Esophagus squamous epithelium (tissue), 5 donors: ENCODE results near the gene PLG. TPM values are rescaled to one million over a fixed set of nuclear protein-coding genes. Genes with fewer than 3 reads are reported as not detected.
"Not testable (repeated sequence)": the region's sequence is repeated elsewhere in the genome, so short reads cannot be mapped to it uniquely, and the experiment has no call there.

ENCODE experiments used
- DNase-seq: peaks from one replicate; lab custom pipeline; 2025; lab: John Stamatoyannopoulos, UW
- H3K27ac ChIP-seq, 4 donors: fragments of 200-600 bp; sonication (generic); one replicate each; pipeline ENCODE4 v1.5.1; 2016 to 2019; ENCODE audit warnings: mild to moderate bottlenecking in 1 of 4
- H3K27me3 ChIP-seq, 4 donors: fragments of 200-600 bp; sonication (generic); 1 replicate in 3 of 4; 2 replicates in 1 of 4; pipeline versions ENCODE4 v1.5.1 to v1.6.0; 2017 to 2021; ENCODE audit warnings: antibody characterized with exemption in 1 of 4
- H3K36me3 ChIP-seq, 3 donors: fragments of 200-600 bp; sonication (generic); one replicate each; pipeline ENCODE4 v1.5.1; 2016 to 2019
- H3K4me1 ChIP-seq, 3 donors: fragments of 200-600 bp; sonication (generic); one replicate each; pipeline ENCODE4 v1.5.1; 2017 to 2019
- H3K4me3 ChIP-seq, 4 donors: fragments of 200-600 bp; sonication (generic); 1 replicate in 3 of 4; 2 replicates in 1 of 4; pipeline ENCODE4 v1.5.1; 2016 to 2019; ENCODE audit warnings: mild to moderate bottlenecking in 2 of 4, moderate library complexity in 1 of 4
- H3K9me3 ChIP-seq, 3 donors: fragments of 200-600 bp; sonication (generic); one replicate each; pipeline ENCODE4 v1.5.1; 2016 to 2019
- POLR2A ChIP-seq, 4 donors: fragments of 450-650 bp; IDR thresholded peaks; one replicate each; pipeline ENCODE4 v1.6.1; 2017; ENCODE audit warnings: antibody characterized with exemption in 4 of 4, mild to moderate bottlenecking in 4 of 4, moderate library complexity in 3 of 4
- WGBS, 2 donors: methylation state at CpG; one replicate each; pipeline ENCODE4 v1.1.5; 2018; 5-methylcytosine and 5-hydroxymethylcytosine counted together
- intact Hi-C: fragments of 100-400 bp; cut with DNase I; formaldehyde crosslinking; loops from one replicate; pipeline ENCODE4 v1.15.0; 2022
- total RNA-seq, 4 donors: library from RNA; depleted of rRNA; stranded (reverse); fragments of >200 nt; gene quantifications; one replicate each; pipeline ENCODE4 v1.1.0, GENCODE V29; 2016
- TF ChIP-seq, protein P1 (sequence below), 6 experiments: fragments of 450-650 bp in 4 of 6; fragments of 200-600 bp in 2 of 6; sonication (generic) in 2 of 6; IDR thresholded peaks; one replicate each; pipeline ENCODE4 v1.5.1; 2016 to 2019; ENCODE audit warnings: antibody characterized with exemption in 6 of 6, mild to moderate bottlenecking in 4 of 6, moderate library complexity in 4 of 6
- donor health status: DM: yes; HTN: yes; CAD: no.

PLG gene
- total RNA-seq, 4 donors from 2014 or later: not detected

DNA sequence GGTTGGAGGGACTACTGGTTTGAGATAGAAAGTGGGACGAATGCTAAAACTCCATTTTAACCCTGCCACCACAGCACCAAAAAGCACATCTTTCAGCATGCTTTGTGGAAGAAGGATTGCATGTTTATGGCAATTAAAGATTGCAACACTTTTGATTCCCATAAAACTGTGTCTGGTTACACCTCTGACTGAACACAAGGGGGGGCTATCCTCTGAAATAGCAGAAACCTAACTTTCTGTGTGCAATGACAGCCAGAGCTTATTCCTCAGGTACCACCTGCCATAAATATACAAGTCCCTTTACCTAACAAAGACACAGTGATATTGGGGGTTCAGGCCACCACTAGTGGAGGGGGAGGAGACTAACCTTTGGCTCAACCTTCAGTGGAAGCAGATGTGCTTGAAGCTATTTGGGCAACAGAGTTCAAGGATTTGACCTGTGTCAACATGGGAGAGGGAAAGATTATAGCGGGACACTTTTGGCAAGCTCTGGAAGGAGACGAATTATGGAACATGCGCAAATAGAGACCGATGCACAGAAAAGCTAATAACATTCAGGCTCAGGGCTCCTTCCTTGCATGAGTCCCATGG is 9.6 kb upstream of the PLG start:
- H3K27me3 ChIP-seq: no peaks in the 10 kb centered on the region
- no peak overlapping the region for H3K4me3 ChIP-seq
- H3K27ac ChIP-seq: no peak overlapping the region
- no peak for TF ChIP-seq POLR2A (IDR thresholded peaks at IDR 0.05)
- TF ChIP-seq, protein P1, sequence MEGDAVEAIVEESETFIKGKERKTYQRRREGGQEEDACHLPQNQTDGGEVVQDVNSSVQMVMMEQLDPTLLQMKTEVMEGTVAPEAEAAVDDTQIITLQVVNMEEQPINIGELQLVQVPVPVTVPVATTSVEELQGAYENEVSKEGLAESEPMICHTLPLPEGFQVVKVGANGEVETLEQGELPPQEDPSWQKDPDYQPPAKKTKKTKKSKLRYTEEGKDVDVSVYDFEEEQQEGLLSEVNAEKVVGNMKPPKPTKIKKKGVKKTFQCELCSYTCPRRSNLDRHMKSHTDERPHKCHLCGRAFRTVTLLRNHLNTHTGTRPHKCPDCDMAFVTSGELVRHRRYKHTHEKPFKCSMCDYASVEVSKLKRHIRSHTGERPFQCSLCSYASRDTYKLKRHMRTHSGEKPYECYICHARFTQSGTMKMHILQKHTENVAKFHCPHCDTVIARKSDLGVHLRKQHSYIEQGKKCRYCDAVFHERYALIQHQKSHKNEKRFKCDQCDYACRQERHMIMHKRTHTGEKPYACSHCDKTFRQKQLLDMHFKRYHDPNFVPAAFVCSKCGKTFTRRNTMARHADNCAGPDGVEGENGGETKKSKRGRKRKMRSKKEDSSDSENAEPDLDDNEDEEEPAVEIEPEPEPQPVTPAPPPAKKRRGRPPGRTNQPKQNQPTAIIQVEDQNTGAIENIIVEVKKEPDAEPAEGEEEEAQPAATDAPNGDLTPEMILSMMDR (IDR thresholded peaks at IDR 0.05): peak in 1 of 6 experiments; percentile 33
- DNase-seq: no peak
- no peaks in the 10 kb centered on the region for H3K36me3 ChIP-seq
- H3K4me1 ChIP-seq: peaks cover 0 to 7% (median 0%) of the 10 kb centered on the region in 3 donors
- H3K9me3 ChIP-seq: no peaks in the 10 kb centered on the region
- 88 to 95% methylated on average over 5 of the region's 5 CpGs for WGBS, 2 donors
- intact Hi-C loops: no loop called here

DNA sequence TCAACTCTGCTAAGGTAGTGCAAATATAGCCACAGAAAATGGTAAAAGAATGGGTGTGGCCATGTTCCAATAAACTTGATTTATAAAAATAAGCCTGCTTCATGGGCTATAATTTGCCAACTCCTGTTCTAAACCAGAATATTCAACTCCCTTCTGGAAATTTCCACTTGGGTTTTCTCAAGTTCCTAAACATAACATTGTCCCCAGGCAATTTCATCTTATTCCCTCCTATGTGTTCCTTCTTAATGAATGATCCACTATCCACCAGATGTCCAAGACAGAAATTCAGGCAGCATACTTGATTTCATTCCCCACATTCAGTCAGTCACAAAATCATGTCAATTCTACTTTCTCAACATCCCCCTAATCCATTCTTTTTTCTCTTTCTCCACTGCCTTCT is 7.0 kb upstream of the PLG start:
- peaks cover 0 to 18% (median 0%) of the 10 kb centered on the region in 3 donors for H3K4me1 ChIP-seq
- H3K27ac ChIP-seq, H3K27me3 ChIP-seq, H3K9me3 ChIP-seq, H3K4me3 ChIP-seq, intact Hi-C loops, DNase-seq, H3K36me3 ChIP-seq: not testable (repeated sequence)

DNA sequence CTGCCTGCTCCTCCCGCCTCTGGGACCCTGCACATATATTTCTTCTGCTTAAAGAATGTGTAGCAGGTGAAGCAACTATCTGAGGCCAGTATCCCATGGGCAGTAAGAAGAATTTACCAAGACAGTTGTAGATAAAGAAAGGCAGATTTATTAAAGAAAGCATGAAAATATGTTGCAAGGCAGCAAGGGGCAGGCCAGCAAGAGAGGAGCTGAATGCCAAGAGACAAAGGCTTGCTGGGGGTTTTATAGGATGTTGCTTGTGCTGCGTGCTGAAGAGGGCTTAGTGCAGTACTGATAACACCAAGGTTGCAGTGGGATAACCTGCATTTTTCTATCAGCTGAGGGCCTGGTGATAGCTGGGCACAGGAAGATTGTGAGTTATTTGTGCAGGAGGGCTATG is 6.4 kb upstream of the PLG start:
- H3K4me3 ChIP-seq, H3K36me3 ChIP-seq, H3K27ac ChIP-seq, intact Hi-C loops, H3K9me3 ChIP-seq, H3K27me3 ChIP-seq, DNase-seq: not testable (repeated sequence)
- WGBS, 2 donors: 63 to 83% methylated on average over 1 to 2 of the region's 2 CpGs
- H3K4me1 ChIP-seq: peaks cover 0 to 18% (median 0%) of the 10 kb centered on the region in 3 donors

DNA sequence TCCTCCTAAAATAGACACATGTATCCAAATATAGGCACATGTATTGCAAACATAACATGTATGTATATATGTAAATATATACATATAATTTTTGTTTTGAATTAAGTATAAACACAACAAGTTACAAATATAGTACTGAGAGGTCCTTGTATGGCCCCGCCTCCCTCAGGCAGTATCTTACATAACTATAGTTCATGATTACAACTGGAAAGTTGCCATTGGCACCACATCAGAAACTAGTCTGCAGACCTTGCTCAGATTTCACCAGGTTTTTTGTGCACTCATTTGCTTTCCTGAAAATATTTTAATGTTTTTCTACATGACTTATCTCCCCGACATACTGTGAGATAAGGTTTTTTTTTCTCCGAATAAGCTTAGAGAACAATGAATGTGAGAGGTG is 5.2 kb upstream of the PLG start:
- H3K36me3 ChIP-seq, H3K4me3 ChIP-seq, H3K27me3 ChIP-seq, H3K27ac ChIP-seq, intact Hi-C loops, H3K9me3 ChIP-seq, DNase-seq: not testable (repeated sequence)
- H3K4me1 ChIP-seq: peaks cover 0 to 18% (median 0%) of the 10 kb centered on the region in 3 donors
- WGBS, 2 donors: 44 to 54% methylated on average over 3 of the region's 3 CpGs

DNA sequence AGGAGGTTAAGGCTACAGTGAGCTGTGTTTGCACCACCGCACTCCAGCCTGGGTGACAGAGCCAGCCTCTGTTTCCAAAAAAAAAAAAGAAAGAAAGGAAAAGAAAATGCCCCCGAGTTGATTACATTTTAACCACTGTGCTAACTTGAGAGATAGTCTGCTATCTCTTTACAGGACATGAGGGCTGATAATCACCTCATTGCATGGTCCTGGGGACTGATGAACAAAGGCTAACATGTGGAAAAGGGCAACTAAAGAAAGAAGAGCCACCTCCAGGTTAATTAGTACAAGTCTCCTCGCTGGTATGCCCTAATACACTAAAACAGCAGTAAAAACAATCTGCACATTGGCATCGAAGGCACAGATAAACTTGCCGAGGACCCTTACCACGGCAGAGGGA is 4.2 kb upstream of the PLG start:
- H3K27ac ChIP-seq: no peak overlapping the region
- H3K9me3 ChIP-seq: no peaks in the 10 kb centered on the region
- WGBS, 2 donors: 46 to 61% methylated on average over 5 to 6 of the region's 6 CpGs
- no peaks in the 10 kb centered on the region for H3K36me3 ChIP-seq
- H3K27me3 ChIP-seq: no peaks in the 10 kb centered on the region
- peaks cover 0 to 18% (median 0%) of the 10 kb centered on the region in 3 donors for H3K4me1 ChIP-seq
- no peak overlapping the region for H3K4me3 ChIP-seq
- no peak for DNase-seq
- TF ChIP-seq POLR2A (IDR thresholded peaks at IDR 0.05): no peak
- TF ChIP-seq, protein P1 (IDR thresholded peaks at IDR 0.05): no peak
- intact Hi-C loops: no loop called here

DNA sequence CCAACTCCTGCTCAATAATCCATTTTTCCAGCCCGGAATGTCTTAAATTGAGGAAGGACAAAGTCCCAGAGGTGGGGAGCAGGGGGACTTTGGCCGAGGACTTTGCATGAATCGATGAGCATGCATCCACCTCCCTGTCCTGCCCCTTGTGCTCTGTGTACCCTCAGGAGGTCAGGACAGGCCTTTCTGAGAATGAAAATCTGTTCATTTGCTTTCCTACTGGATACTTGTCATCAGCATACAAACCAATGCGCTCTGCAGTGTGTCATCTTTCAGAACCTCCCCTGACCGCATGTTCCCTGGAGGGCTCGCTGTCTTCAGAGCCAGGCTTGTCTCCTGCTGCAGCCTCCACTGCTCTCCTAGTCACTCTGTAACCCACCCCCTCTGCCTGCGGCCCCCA is 2.6 kb downstream of the PLG start:
- intact Hi-C loops, H3K9me3 ChIP-seq, DNase-seq, H3K36me3 ChIP-seq, H3K4me3 ChIP-seq, H3K27ac ChIP-seq, H3K27me3 ChIP-seq, H3K4me1 ChIP-seq: not testable (repeated sequence)
- 83 to 84% methylated on average over 7 of the region's 7 CpGs for WGBS, 2 donors

DNA sequence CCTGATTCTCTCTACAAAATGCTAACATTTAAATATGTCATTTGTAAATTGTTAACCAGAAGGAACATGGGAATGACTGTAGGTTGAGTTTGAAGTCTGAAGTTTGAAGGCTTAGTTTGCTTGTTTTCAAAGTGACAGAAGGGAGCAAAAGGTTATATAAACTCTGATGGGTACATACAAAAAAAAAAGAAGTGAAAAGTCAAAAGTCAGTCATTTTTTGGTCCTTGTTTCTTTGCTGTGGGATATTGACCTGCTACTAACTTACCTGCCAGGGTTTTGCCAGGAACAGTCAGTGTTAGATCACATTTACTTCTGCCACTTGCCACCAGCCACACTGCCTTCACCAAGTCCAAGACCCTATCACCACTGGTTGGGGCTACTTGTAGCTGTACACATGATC is 6.9 kb downstream of the PLG start:
- DNase-seq, H3K36me3 ChIP-seq, intact Hi-C loops, H3K4me1 ChIP-seq, H3K27me3 ChIP-seq, H3K9me3 ChIP-seq, H3K4me3 ChIP-seq, H3K27ac ChIP-seq: not testable (repeated sequence)

DNA sequence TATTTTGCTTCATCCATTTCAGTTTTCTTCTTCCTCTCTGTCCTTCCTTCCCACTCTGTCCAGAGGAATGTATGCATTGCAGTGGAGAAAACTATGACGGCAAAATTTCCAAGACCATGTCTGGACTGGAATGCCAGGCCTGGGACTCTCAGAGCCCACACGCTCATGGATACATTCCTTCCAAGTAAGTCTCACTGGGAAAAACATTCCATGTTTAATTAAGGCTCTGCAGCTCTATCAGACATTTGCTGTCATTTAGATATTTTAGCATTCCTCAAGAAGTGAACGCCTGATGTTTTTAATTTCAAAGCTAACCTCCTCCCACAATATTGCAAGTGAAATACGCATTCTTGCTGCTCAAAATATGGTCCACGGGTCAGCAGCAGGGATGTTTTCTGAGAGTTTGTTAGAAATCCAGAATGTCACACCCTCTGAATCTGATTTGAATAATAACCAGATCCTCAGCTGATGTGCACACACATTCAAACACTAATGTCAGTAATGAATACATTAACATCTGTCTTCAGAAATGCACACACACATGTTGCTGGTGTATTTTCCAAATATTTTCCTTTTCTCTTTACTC is 12.8 kb downstream of the PLG start:
- Histone ChIP-seq H3K27ac (no peak overlapping the region), H3K36me3 (no peaks in the 10 kb centered on the region), H3K4me3 (no peak overlapping the region), H3K27me3 (no peaks in the 10 kb centered on the region), H3K4me1 (no peaks in the 10 kb centered on the region), H3K9me3 (no peaks in the 10 kb centered on the region)
- no peak for TF ChIP-seq POLR2A (IDR thresholded peaks at IDR 0.05)
- TF ChIP-seq, protein P1 (IDR thresholded peaks at IDR 0.05): no peak
- 69 to 79% methylated on average over 5 of the region's 5 CpGs for WGBS, 2 donors
- no peak for DNase-seq
- intact Hi-C loops: no loop called here
